PC-9 (cell line): ENCODE results near the gene KRTAP5-5.

Experiments used
- EZH2 ChIP-seq: fragments of 200-600 bp; sonication (generic); IDR thresholded peaks from 2 replicates; pipeline ENCODE4 v1.8.0; 2017; ENCODE audit warnings: antibody characterized with exemption, low read depth
- TF ChIP-seq, protein P1 (sequence below): fragments of 200-600 bp; sonication (generic); conservative IDR thresholded peaks from 2 replicates; pipeline ENCODE4 v1.6.1; 2017; ENCODE audit warnings: mixed run types, antibody characterized with exemption, mild to moderate bottlenecking, moderate library complexity

DNA sequence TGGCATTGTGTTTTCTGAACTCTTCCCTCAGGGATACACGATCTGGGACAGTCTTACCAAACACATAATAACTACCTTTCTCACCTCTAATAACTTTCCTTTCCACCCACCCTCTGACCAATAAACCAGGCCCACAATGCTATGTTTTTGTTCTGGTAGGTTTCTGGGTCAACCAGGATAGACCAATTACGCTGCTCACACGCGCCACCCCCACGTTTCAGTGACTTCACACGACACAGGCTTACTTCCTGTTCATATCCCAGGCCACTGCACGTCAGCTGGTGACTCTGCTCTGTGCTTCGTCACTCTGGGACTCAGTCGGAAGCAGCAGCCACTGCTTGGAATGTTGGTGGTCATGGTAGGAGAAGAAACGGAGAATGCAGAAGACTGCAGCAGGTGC, 10.1 kb upstream of the KRTAP5-5 start:
- TF ChIP-seq, protein P1, sequence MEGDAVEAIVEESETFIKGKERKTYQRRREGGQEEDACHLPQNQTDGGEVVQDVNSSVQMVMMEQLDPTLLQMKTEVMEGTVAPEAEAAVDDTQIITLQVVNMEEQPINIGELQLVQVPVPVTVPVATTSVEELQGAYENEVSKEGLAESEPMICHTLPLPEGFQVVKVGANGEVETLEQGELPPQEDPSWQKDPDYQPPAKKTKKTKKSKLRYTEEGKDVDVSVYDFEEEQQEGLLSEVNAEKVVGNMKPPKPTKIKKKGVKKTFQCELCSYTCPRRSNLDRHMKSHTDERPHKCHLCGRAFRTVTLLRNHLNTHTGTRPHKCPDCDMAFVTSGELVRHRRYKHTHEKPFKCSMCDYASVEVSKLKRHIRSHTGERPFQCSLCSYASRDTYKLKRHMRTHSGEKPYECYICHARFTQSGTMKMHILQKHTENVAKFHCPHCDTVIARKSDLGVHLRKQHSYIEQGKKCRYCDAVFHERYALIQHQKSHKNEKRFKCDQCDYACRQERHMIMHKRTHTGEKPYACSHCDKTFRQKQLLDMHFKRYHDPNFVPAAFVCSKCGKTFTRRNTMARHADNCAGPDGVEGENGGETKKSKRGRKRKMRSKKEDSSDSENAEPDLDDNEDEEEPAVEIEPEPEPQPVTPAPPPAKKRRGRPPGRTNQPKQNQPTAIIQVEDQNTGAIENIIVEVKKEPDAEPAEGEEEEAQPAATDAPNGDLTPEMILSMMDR, result no peak
- no peak for TF ChIP-seq EZH2
